ENCODE measurements around the gene MARCHF2.

The MARCHF2 gene

GRCh38 chr19:8468124-8468523 lies 55.0 kb downstream of the MARCHF2 start:
- Histone ChIP-seq H3K14ac (ENCODE audit: low read length) (no peak overlapping the region), H2BK120ac (ENCODE audit: low read depth, low read length) (no peak overlapping the region), H3K4me3 (ENCODE audit: low read length in 2 of 2) (no peak overlapping the region), H3K79me1 (ENCODE audit: low read depth, low read length) (peaks cover 11% of the 10 kb centered on the region), H3K36me3 (replicated peaks in 1 of 2; ENCODE audit: control insufficient read depth in 2 of 2, insufficient read depth in 2 of 2, low read length in 2 of 2) (peaks cover 69 to 100% of the 10 kb centered on the region in 2 donors), H4K91ac (ENCODE audit: low read depth, low read length, poor library complexity) (no peak overlapping the region), H2BK5ac (ENCODE audit: low read length) (no peak overlapping the region), H3K4me2 (ENCODE audit: insufficient read depth, low read length, poor library complexity, severe bottlenecking) (no peak overlapping the region), H3K18ac (ENCODE audit: low read length) (no peak overlapping the region), H2BK12ac (ENCODE audit: low read length) (no peak overlapping the region), H2BK15ac (ENCODE audit: low read length) (no peak overlapping the region), H3K27ac (replicated peaks; ENCODE audit: low read length) (no peak overlapping the region), H3K4ac (ENCODE audit: low read length) (no peak overlapping the region), H2AK5ac (ENCODE audit: low read depth, low read length) (no peak overlapping the region), H3K4me1 (ENCODE audit: control insufficient read depth in 2 of 2, insufficient read depth in 1 of 2, low read depth in 1 of 2, low read length in 2 of 2) (no peaks in the 10 kb centered on the region), H3K27me3 (ENCODE audit: control insufficient read depth in 3 of 3, insufficient read depth in 3 of 3, low read depth in 1 of 3, low read length in 3 of 3) (no peaks in the 10 kb centered on the region), H4K8ac (ENCODE audit: low read depth, low read length) (no peak overlapping the region), H2AFZ (ENCODE audit: low read length) (no peak overlapping the region), H3K9ac (ENCODE audit: low read depth, low read length, poor library complexity) (no peak overlapping the region), H3K23ac (ENCODE audit: low read depth, low read length, poor library complexity) (no peak overlapping the region), H3K9me3 (replicated peaks in 1 of 2; ENCODE audit: control insufficient read depth in 2 of 2, insufficient read depth in 1 of 2, low read depth in 1 of 2, low read length in 2 of 2) (no peaks in the 10 kb centered on the region)
- WGBS, 2 donors (ENCODE audit: extremely low coverage in 2 of 2, insufficient read length in 2 of 2, insufficient replicate concordance in 1 of 2) = no CpG with 5 or more reads among the region's 3 CpGs
- DNase-seq (ENCODE audit: low spot score) = no peak

- no peak overlapping the region for H2AFZ ChIP-seq (ENCODE audit: low read length)
- no peak overlapping the region for H2BK12ac ChIP-seq (ENCODE audit: low read length)
- H3K9me3 ChIP-seq (replicated peaks in 1 of 2; ENCODE audit: control insufficient read depth in 2 of 2, insufficient read depth in 1 of 2, low read depth in 1 of 2, low read length in 2 of 2) = no peaks in the 10 kb centered on the region
- no peak overlapping the region for H2BK15ac ChIP-seq (ENCODE audit: low read length)
- no peak overlapping the region for H2AK5ac ChIP-seq (ENCODE audit: low read depth, low read length)
- H2BK120ac ChIP-seq (ENCODE audit: low read depth, low read length) = no peak overlapping the region
- peaks cover 7% of the 10 kb centered on the region for H3K79me1 ChIP-seq (ENCODE audit: low read depth, low read length)
- no peak overlapping the region for H4K8ac ChIP-seq (ENCODE audit: low read depth, low read length)
- no peaks in the 10 kb centered on the region for H3K4me1 ChIP-seq (ENCODE audit: control insufficient read depth in 2 of 2, insufficient read depth in 1 of 2, low read depth in 1 of 2, low read length in 2 of 2)
- peaks cover 66 to 100% of the 10 kb centered on the region in 2 donors for H3K36me3 ChIP-seq (replicated peaks in 1 of 2; ENCODE audit: control insufficient read depth in 2 of 2, insufficient read depth in 2 of 2, low read length in 2 of 2)
- H3K18ac ChIP-seq (ENCODE audit: low read length) = no peak overlapping the region
- no peak overlapping the region for H3K23ac ChIP-seq (ENCODE audit: low read depth, low read length, poor library complexity)
- no peak for DNase-seq (ENCODE audit: low spot score)
- H3K9ac ChIP-seq (ENCODE audit: low read depth, low read length, poor library complexity) = no peak overlapping the region
- H2BK5ac ChIP-seq (ENCODE audit: low read length) = no peak overlapping the region
- WGBS, 2 donors (ENCODE audit: extremely low coverage in 2 of 2, insufficient read length in 2 of 2, insufficient replicate concordance in 1 of 2) = no CpG with 5 or more reads among the region's 8 CpGs
- H4K91ac ChIP-seq (ENCODE audit: low read depth, low read length, poor library complexity) = no peak overlapping the region
- no peak overlapping the region for H3K4me2 ChIP-seq (ENCODE audit: insufficient read depth, low read length, poor library complexity, severe bottlenecking)
- no peak overlapping the region for H3K14ac ChIP-seq (ENCODE audit: low read length)
- H3K27me3 ChIP-seq (ENCODE audit: control insufficient read depth in 3 of 3, insufficient read depth in 3 of 3, low read depth in 1 of 3, low read length in 3 of 3) = no peaks in the 10 kb centered on the region
- no peak overlapping the region for H3K4me3 ChIP-seq (ENCODE audit: low read length in 2 of 2)
- no peak overlapping the region for H3K27ac ChIP-seq (replicated peaks; ENCODE audit: low read length)
- H3K4ac ChIP-seq (ENCODE audit: low read length) = no peak overlapping the region
Observed at GRCh38 chr19:8468761-8469373, 55.8 kb downstream of the MARCHF2 start.

GRCh38 chr19:8469613-8470368 lies 56.7 kb downstream of the MARCHF2 start:
- Histone ChIP-seq H3K9ac (ENCODE audit: low read depth, low read length, poor library complexity) (peak overlapping the region; percentile 30), H3K79me1 (ENCODE audit: low read depth, low read length) (peaks cover 7% of the 10 kb centered on the region), H2BK5ac (ENCODE audit: low read length) (no peak overlapping the region), H2BK12ac (ENCODE audit: low read length) (no peak overlapping the region), H3K27ac (replicated peaks; ENCODE audit: low read length) (no peak overlapping the region), H3K27me3 (ENCODE audit: control insufficient read depth in 3 of 3, insufficient read depth in 3 of 3, low read depth in 1 of 3, low read length in 3 of 3) (no peaks in the 10 kb centered on the region), H3K4me1 (ENCODE audit: control insufficient read depth in 2 of 2, insufficient read depth in 1 of 2, low read depth in 1 of 2, low read length in 2 of 2) (no peaks in the 10 kb centered on the region), H3K23ac (ENCODE audit: low read depth, low read length, poor library complexity) (peak overlapping the region; percentile 62), H2BK120ac (ENCODE audit: low read depth, low read length) (no peak overlapping the region), H3K14ac (ENCODE audit: low read length) (no peak overlapping the region), H3K4me2 (ENCODE audit: insufficient read depth, low read length, poor library complexity, severe bottlenecking) (no peak overlapping the region), H3K9me3 (replicated peaks in 1 of 2; ENCODE audit: control insufficient read depth in 2 of 2, insufficient read depth in 1 of 2, low read depth in 1 of 2, low read length in 2 of 2) (no peaks in the 10 kb centered on the region), H3K4me3 (ENCODE audit: low read length in 2 of 2) (no peak overlapping the region), H2BK15ac (ENCODE audit: low read length) (no peak overlapping the region), H2AFZ (ENCODE audit: low read length) (no peak overlapping the region), H2AK5ac (ENCODE audit: low read depth, low read length) (no peak overlapping the region), H3K36me3 (replicated peaks in 1 of 2; ENCODE audit: control insufficient read depth in 2 of 2, insufficient read depth in 2 of 2, low read length in 2 of 2) (peaks cover 67 to 100% of the 10 kb centered on the region in 2 donors), H3K18ac (ENCODE audit: low read length) (no peak overlapping the region), H4K91ac (ENCODE audit: low read depth, low read length, poor library complexity) (no peak overlapping the region), H3K4ac (ENCODE audit: low read length) (no peak overlapping the region), H4K8ac (ENCODE audit: low read depth, low read length) (no peak overlapping the region)
- no CpG with 5 or more reads among the region's 13 CpGs for WGBS, 2 donors (ENCODE audit: extremely low coverage in 2 of 2, insufficient read length in 2 of 2, insufficient replicate concordance in 1 of 2)
- DNase-seq (ENCODE audit: low spot score) = no peak

GRCh38 chr19:8473648-8474476 lies 60.8 kb downstream of the MARCHF2 start:
- Histone ChIP-seq H3K27me3 (ENCODE audit: control insufficient read depth in 3 of 3, insufficient read depth in 3 of 3, low read depth in 1 of 3, low read length in 3 of 3) (no peaks in the 10 kb centered on the region), H3K4me2 (ENCODE audit: insufficient read depth, low read length, poor library complexity, severe bottlenecking) (no peak overlapping the region), H4K8ac (ENCODE audit: low read depth, low read length) (no peak overlapping the region), H3K4ac (ENCODE audit: low read length) (no peak overlapping the region), H2AFZ (ENCODE audit: low read length) (no peak overlapping the region), H3K18ac (ENCODE audit: low read length) (no peak overlapping the region), H2BK120ac (ENCODE audit: low read depth, low read length) (no peak overlapping the region), H3K23ac (ENCODE audit: low read depth, low read length, poor library complexity) (no peak overlapping the region), H2BK12ac (ENCODE audit: low read length) (no peak overlapping the region), H3K9me3 (replicated peaks in 1 of 2; ENCODE audit: control insufficient read depth in 2 of 2, insufficient read depth in 1 of 2, low read depth in 1 of 2, low read length in 2 of 2) (no peaks in the 10 kb centered on the region), H3K4me1 (ENCODE audit: control insufficient read depth in 2 of 2, insufficient read depth in 1 of 2, low read depth in 1 of 2, low read length in 2 of 2) (no peaks in the 10 kb centered on the region), H2AK5ac (ENCODE audit: low read depth, low read length) (no peak overlapping the region), H4K91ac (ENCODE audit: low read depth, low read length, poor library complexity) (no peak overlapping the region), H3K4me3 (ENCODE audit: low read length in 2 of 2) (no peak overlapping the region), H2BK15ac (ENCODE audit: low read length) (no peak overlapping the region), H3K79me1 (ENCODE audit: low read depth, low read length) (peaks cover 20% of the 10 kb centered on the region), H3K27ac (replicated peaks; ENCODE audit: low read length) (no peak overlapping the region), H3K9ac (ENCODE audit: low read depth, low read length, poor library complexity) (no peak overlapping the region), H3K36me3 (replicated peaks in 1 of 2; ENCODE audit: control insufficient read depth in 2 of 2, insufficient read depth in 2 of 2, low read length in 2 of 2) (peaks cover 72 to 100% of the 10 kb centered on the region in 2 donors), H3K14ac (ENCODE audit: low read length) (no peak overlapping the region), H2BK5ac (ENCODE audit: low read length) (no peak overlapping the region)
- WGBS, 2 donors (ENCODE audit: extremely low coverage in 2 of 2, insufficient read length in 2 of 2, insufficient replicate concordance in 1 of 2) = no CpG with 5 or more reads among the region's 6 CpGs
- DNase-seq (ENCODE audit: low spot score) = no peak

Data from neuronal stem cell (in vitro differentiated cells).